PC-3 (cell line): Measurements from ENCODE around the gene ZNRF2. TPM values are rescaled to one million over a fixed set of nuclear protein-coding genes. Genes with fewer than 3 reads are reported as not detected.

Source experiments
- ATAC-seq: fragments of 200-7000 bp; cut with Tn5 transposase; 2 replicates; pipeline ENCODE4 v1.9.1; 2020; ENCODE audit warnings: mild to moderate bottlenecking, moderate library complexity
- BruUV-seq: library from RNA; stranded (reverse); fragments of 400-500 nt; replicated peaks from 2 replicates; lab custom pipeline; 2021; lab: Mats Ljungman, UMichigan
- CTCF ChIA-PET: fragments of 300-600 bp; sonication (Branson Sonifier 250); formaldehyde crosslinking; loops from one replicate; lab custom pipeline; 2022; ENCODE audit warnings: antibody characterized with exemption; lab: Charles Lee
- POLR2A ChIA-PET: fragments of 300-600 bp; sonication (Branson Sonifier 250); formaldehyde crosslinking; loops from one replicate; lab custom pipeline; 2022; ENCODE audit warnings: antibody characterized with exemption; ENCODE audit not compliant: unreplicated experiment; lab: Charles Lee
- DNase-seq: peaks from one replicate; pipeline ENCODE4 v3.0.0-alpha.2; 2015
- H2AFZ ChIP-seq: fragments of 300-600 bp; sonication (generic); 2 replicates; pipeline ENCODE4 v1.6.0; 2016; ENCODE audit warnings: antibody characterized with exemption, low read length
- H3F3A ChIP-seq: fragments of 300-600 bp; sonication (generic); one replicate; pipeline ENCODE4 v1.6.0; 2017; ENCODE audit warnings: antibody characterized with exemption, low read length, control low read depth, mild to moderate bottlenecking; ENCODE audit not compliant: unreplicated experiment
- H3K27ac ChIP-seq: fragments of 300-600 bp; sonication (generic); 2 replicates; pipeline ENCODE4 v1.5.1; 2016; ENCODE audit warnings: mild to moderate bottlenecking, low read length
- H3K27me3 ChIP-seq: fragments of 300-600 bp; sonication (generic); 2 replicates; pipeline ENCODE4 v1.6.1; 2016; ENCODE audit warnings: low read length, mixed read lengths
- H3K36me3 ChIP-seq: fragments of 300-600 bp; sonication (generic); 2 replicates; pipeline ENCODE4 v1.6.1; 2016; ENCODE audit warnings: low read depth, mixed run types, low read length, mixed read lengths
- H3K4me1 ChIP-seq: fragments of 300-600 bp; sonication (generic); 2 replicates; pipeline ENCODE4 v1.5.1; 2016; ENCODE audit warnings: low read length; ENCODE audit not compliant: insufficient read depth
- H3K4me2 ChIP-seq: fragments of 300-600 bp; sonication (generic); 2 replicates; pipeline ENCODE4 v1.6.0; 2016; ENCODE audit warnings: low read length
- H3K4me3 ChIP-seq: fragments of 300-600 bp; sonication (generic); 2 replicates; pipeline ENCODE4 v1.5.1; 2016; ENCODE audit warnings: mild to moderate bottlenecking, low read length, mixed read lengths
- H3K79me2 ChIP-seq: fragments of 300-600 bp; sonication (generic); 2 replicates; pipeline ENCODE4 v1.6.1; 2017; ENCODE audit warnings: low read length, mixed read lengths
- H3K9ac ChIP-seq: fragments of 300-600 bp; sonication (generic); 2 replicates; pipeline ENCODE4 v1.6.0; 2016; ENCODE audit warnings: mild to moderate bottlenecking, low read length
- H3K9me2 ChIP-seq: fragments of 300-600 bp; sonication (generic); replicated peaks from 2 replicates; pipeline ENCODE4 v1.6.1; 2016; ENCODE audit warnings: mixed run types, low read length, mixed read lengths
- H3K9me3 ChIP-seq: fragments of 300-600 bp; sonication (generic); 2 replicates; pipeline ENCODE4 v1.6.1; 2016; ENCODE audit warnings: low read length, mixed read lengths
- H4K20me1 ChIP-seq: fragments of 300-600 bp; sonication (generic); 2 replicates; pipeline ENCODE4 v1.6.1; 2016; ENCODE audit warnings: low read length, mixed read lengths
- EZH2 ChIP-seq: fragments of 300-600 bp; sonication (generic); IDR thresholded peaks from one replicate; pipeline ENCODE4 v1.6.1; 2017; ENCODE audit warnings: antibody characterized with exemption, mild to moderate bottlenecking, low read length; ENCODE audit not compliant: unreplicated experiment
- EZH2phosphoT487 ChIP-seq: fragments of 300-600 bp; sonication (generic); IDR thresholded peaks from 2 replicates; pipeline ENCODE4 v1.6.1; 2018; ENCODE audit warnings: mild to moderate bottlenecking, antibody characterized with exemption, low read length, borderline replicate concordance
- intact Hi-C: fragments of 100-400 bp; cut with micrococcal nuclease; formaldehyde crosslinking; loops from 2 replicates; pipeline ENCODE4 v1.9.0; 2023
- total RNA-seq: library from RNA; depleted of rRNA; stranded (reverse); fragments of >200 nt; gene quantifications from 2 replicates; pipeline ENCODE4 v1.2.3, GENCODE V29; 2014
- TF ChIP-seq, protein P1 (sequence below): fragments of 300-600 bp; sonication (generic); conservative IDR thresholded peaks from 2 replicates; pipeline ENCODE4 v1.5.1; 2017; ENCODE audit warnings: antibody characterized with exemption, low read depth, mild to moderate bottlenecking, low read length

ZNRF2 gene
- total RNA-seq, 1 experiment from 2014 or later: 13.1 TPM

DNA sequence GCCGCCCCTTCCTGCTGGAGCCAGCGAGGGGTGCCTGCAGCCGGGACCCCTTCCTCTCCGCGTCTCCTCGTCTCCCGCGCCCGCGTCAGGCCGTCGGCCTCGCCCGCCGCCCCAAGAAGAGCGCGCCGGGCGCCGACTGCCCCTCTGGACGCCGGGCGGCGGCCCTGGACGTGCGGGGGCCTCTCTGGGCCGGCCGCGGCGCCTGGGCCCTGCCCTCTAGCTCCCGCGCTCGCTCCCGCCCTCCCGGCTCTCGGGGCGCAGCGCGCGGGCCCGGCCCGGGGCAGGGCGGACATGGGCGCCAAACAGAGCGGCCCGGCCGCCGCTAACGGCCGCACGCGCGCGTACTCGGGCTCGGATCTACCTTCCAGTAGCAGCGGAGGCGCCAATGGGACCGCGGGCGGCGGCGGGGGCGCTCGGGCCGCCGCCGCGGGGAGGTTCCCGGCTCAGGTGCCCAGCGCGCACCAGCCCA, 704 bp downstream of the ZNRF2 start:
- DNase-seq: peak; percentile 29
- H3K79me2 ChIP-seq: peaks cover 46% of the 10 kb centered on the region
- no peaks in the 10 kb centered on the region for H3K9me2 ChIP-seq
- H3F3A ChIP-seq: no peaks in the 10 kb centered on the region
- intact Hi-C loops: loop anchor here (2.0 kb wide), 1 partner anchor 128 kb away; no protein-coding TSS in a partner anchor
- ChIA-PET POLR2A (interaction anchor here (0.7 to 1.1 kb wide), 2 partner anchors 31 to 38 kb away, joined by 3 to 4 read pairs; no protein-coding TSS in a partner anchor), CTCF (interaction anchor here (0.6 kb wide), 1 partner anchor 216 kb away, joined by 4 read pairs; no protein-coding TSS in a partner anchor)
- H3K36me3 ChIP-seq: no peaks in the 10 kb centered on the region
- H3K27me3 ChIP-seq: no peaks in the 10 kb centered on the region
- H3K9ac ChIP-seq: peak overlapping the region; percentile 84
- no peaks in the 10 kb centered on the region for H3K9me3 ChIP-seq
- TF ChIP-seq, protein P1, sequence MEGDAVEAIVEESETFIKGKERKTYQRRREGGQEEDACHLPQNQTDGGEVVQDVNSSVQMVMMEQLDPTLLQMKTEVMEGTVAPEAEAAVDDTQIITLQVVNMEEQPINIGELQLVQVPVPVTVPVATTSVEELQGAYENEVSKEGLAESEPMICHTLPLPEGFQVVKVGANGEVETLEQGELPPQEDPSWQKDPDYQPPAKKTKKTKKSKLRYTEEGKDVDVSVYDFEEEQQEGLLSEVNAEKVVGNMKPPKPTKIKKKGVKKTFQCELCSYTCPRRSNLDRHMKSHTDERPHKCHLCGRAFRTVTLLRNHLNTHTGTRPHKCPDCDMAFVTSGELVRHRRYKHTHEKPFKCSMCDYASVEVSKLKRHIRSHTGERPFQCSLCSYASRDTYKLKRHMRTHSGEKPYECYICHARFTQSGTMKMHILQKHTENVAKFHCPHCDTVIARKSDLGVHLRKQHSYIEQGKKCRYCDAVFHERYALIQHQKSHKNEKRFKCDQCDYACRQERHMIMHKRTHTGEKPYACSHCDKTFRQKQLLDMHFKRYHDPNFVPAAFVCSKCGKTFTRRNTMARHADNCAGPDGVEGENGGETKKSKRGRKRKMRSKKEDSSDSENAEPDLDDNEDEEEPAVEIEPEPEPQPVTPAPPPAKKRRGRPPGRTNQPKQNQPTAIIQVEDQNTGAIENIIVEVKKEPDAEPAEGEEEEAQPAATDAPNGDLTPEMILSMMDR: no peak
- TF ChIP-seq EZH2phosphoT487 (no peak), EZH2 (no peak)
- peak overlapping the region; percentile 64 for H3K27ac ChIP-seq
- 0 out of 2 replicates have a peak overlapping the region, but pooled peaks have one; percentile 45 for H2AFZ ChIP-seq
- H3K4me2 ChIP-seq: peak overlapping the region; percentile 55
- peaks cover 14% of the 10 kb centered on the region for H3K4me1 ChIP-seq
- ATAC-seq: peak; percentile 14
- BruUV-seq: no TSS peak
- H3K4me3 ChIP-seq: peak overlapping the region; percentile 83
- no peaks in the 10 kb centered on the region; the same call in 1 of the 2 replicates for H4K20me1 ChIP-seq

DNA sequence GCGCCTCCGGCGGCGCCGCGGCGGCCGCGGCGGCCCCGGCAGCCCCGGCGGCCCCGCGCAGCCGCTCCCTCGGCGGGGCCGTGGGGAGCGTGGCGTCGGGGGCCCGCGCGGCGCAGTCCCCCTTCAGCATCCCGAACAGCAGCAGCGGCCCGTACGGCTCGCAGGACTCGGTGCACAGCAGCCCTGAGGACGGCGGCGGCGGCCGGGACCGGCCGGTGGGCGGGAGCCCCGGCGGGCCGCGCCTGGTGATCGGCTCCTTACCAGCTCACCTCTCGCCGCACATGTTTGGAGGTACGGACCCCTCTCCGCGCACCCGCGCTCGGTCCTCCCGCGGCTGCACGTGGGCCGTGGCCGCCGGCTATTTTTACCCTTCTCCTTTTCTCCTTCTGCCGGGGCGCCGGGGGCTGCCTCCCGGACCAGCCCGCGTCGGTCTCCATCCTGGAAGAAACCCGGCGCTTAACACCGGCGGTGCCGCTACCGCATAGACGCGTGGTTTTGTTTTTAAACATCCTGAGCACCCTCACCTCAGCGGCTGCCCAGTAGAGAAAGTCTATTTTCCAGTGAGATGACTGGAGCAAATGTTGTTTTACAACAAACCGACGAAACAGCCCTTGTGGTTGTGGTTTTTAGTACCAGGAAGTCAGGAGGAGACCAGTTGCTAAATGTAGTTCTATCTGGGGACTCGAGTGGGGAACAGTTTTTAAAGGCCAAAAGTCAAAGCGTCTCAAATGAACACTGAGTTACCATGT, 1.3 kb downstream of the ZNRF2 start:
- ATAC-seq: no peak
- no peaks in the 10 kb centered on the region for H3K36me3 ChIP-seq
- POLR2A ChIA-PET: no interaction called here
- CTCF ChIA-PET: no interaction called here
- peak overlapping the region; percentile 83 for H3K4me3 ChIP-seq
- H3K27me3 ChIP-seq: no peaks in the 10 kb centered on the region
- intact Hi-C loops: loop anchor here (2.0 kb wide), 2 partner anchors 37 to 127 kb away; no protein-coding TSS in a partner anchor
- no peaks in the 10 kb centered on the region for H3K9me2 ChIP-seq
- H4K20me1 ChIP-seq: no peaks in the 10 kb centered on the region; the same call in none of the 2 replicates
- no peaks in the 10 kb centered on the region for H3F3A ChIP-seq
- TF ChIP-seq EZH2phosphoT487 (no peak), EZH2 (no peak)
- TF ChIP-seq, protein P1: no peak
- peaks cover 20% of the 10 kb centered on the region for H3K4me1 ChIP-seq
- peak overlapping the region; percentile 41 for H2AFZ ChIP-seq
- H3K9me3 ChIP-seq: no peaks in the 10 kb centered on the region
- peaks cover 52% of the 10 kb centered on the region for H3K79me2 ChIP-seq
- peak; percentile 56 for DNase-seq
- BruUV-seq: no TSS peak
- H3K9ac ChIP-seq: peak overlapping the region; percentile 84
- peak overlapping the region; percentile 54 for H3K27ac ChIP-seq
- H3K4me2 ChIP-seq: peak overlapping the region; percentile 86
